Endothelial cell of umbilical vein (primary cell): ENCODE data around the gene NCLN. TPM values are rescaled to one million over a fixed set of nuclear protein-coding genes. Genes with fewer than 3 reads are reported as not detected.

Experiments
- BruUV-seq: library from RNA; stranded (reverse); fragments of 400-500 nt; replicated peaks from 2 replicates; lab custom pipeline; 2021; lab: Mats Ljungman, UMichigan
- CTCF ChIA-PET: fragments of 300-600, 350-600 bp; sonication (Branson Sonifier 250); formaldehyde crosslinking; loops from one replicate; lab custom pipeline; 2021; ENCODE audit warnings: antibody characterized with exemption, inconsistent platforms; lab: Charles Lee
- POLR2A ChIA-PET: fragments of 300-600, 350-600 bp; sonication (Branson Sonifier 250); formaldehyde crosslinking; loops from one replicate; lab custom pipeline; 2021; ENCODE audit warnings: antibody characterized with exemption, inconsistent platforms; lab: Charles Lee
- DNase-seq: peaks from one replicate; pipeline ENCODE4 v3.0.0-alpha.2; 2011; ENCODE audit warnings: low read depth, low spot score
- FAIRE-seq: peaks from 2 replicates; lab custom pipeline; 2011; peaks lifted over from hg19 to GRCh38; lab: Jason Lieb, UNC
- H2AFZ ChIP-seq: 2 replicates; pipeline ENCODE4 v1.6.0; 2012; ENCODE audit warnings: low read depth, low read length, control low read depth, inconsistent platforms
- H3K27ac ChIP-seq: 2 replicates; pipeline ENCODE4 v1.5.1; 2011; ENCODE audit warnings: low read depth, mild to moderate bottlenecking, control low read depth, low read length, moderate library complexity; ENCODE audit not compliant: insufficient read depth
- H3K27me3 ChIP-seq, 2 experiments: 2 replicates each; pipeline versions ENCODE4 v1.6.0 to v1.6.1; 2011; ENCODE audit warnings: low read length in 2 of 2, mixed read lengths in 1 of 2; ENCODE audit not compliant: control insufficient read depth in 2 of 2, insufficient read depth in 2 of 2
- H3K36me3 ChIP-seq, 2 experiments: 2 replicates in 1 of 2; 3 replicates in 1 of 2; pipeline ENCODE4 v1.5.1; 2011; ENCODE audit warnings: low read length in 2 of 2, mild to moderate bottlenecking in 1 of 2, moderate library complexity in 1 of 2; ENCODE audit not compliant: control insufficient read depth in 2 of 2, insufficient read depth in 2 of 2; ENCODE audit errors: extremely low read depth in 1 of 2
- H3K4me1 ChIP-seq: 3 replicates; pipeline ENCODE4 v1.5.1; 2011; ENCODE audit warnings: mild to moderate bottlenecking, low read length; ENCODE audit not compliant: control insufficient read depth, insufficient read depth; ENCODE audit errors: extremely low read depth
- H3K4me2 ChIP-seq: 2 replicates; pipeline ENCODE4 v1.6.1; 2011; ENCODE audit warnings: low read length, control low read depth, mixed read lengths; ENCODE audit not compliant: insufficient read depth
- H3K4me3 ChIP-seq, 3 experiments: fragments of 200-600 bp in 1 of 3; sonication (generic), shearing (Covaris generic) in 1 of 3; replicated peaks in 1 of 3; 2 replicates each; pipeline ENCODE4 v1.5.1; 2011 to 2016; ENCODE audit warnings: control low read depth in 3 of 3, low read length in 3 of 3, mild to moderate bottlenecking in 2 of 3, inconsistent platforms in 1 of 3, low read depth in 1 of 3, moderate library complexity in 1 of 3; ENCODE audit not compliant: insufficient read depth in 1 of 3
- H3K79me2 ChIP-seq: 2 replicates; pipeline ENCODE4 v1.6.0; 2012; ENCODE audit warnings: low read length, inconsistent platforms; ENCODE audit not compliant: control insufficient read depth, insufficient read depth
- H3K9ac ChIP-seq: replicated peaks from 2 replicates; pipeline ENCODE3; 2011; ENCODE audit warnings: low read length, control low read depth; ENCODE audit not compliant: insufficient read depth; ENCODE audit errors: extremely low read depth
- H3K9me1 ChIP-seq: replicated peaks from 3 replicates; pipeline ENCODE4 v1.6.0; 2011; ENCODE audit warnings: mild to moderate bottlenecking, low read length; ENCODE audit not compliant: control insufficient read depth, insufficient read depth; ENCODE audit errors: extremely low read depth
- H3K9me3 ChIP-seq: replicated peaks from 2 replicates; pipeline ENCODE4 v1.5.1; 2012; ENCODE audit warnings: low read length, inconsistent platforms; ENCODE audit not compliant: control insufficient read depth, insufficient read depth
- H4K20me1 ChIP-seq: replicated peaks from 2 replicates; pipeline ENCODE3; 2011; ENCODE audit warnings: mild to moderate bottlenecking, low read length; ENCODE audit not compliant: control insufficient read depth, insufficient read depth; ENCODE audit errors: extremely low read depth
- CTCF ChIP-seq, 2 donors: IDR thresholded peaks; 1 replicate in 1 of 2; 2 replicates in 1 of 2; pipeline ENCODE4 v1.5.1; 2011; ENCODE audit warnings: low read length in 2 of 2, mild to moderate bottlenecking in 2 of 2, moderate library complexity in 2 of 2, control low read depth in 1 of 2, inconsistent platforms in 1 of 2, low read depth in 1 of 2; ENCODE audit not compliant: insufficient read depth in 1 of 2; ENCODE audit errors: extremely low read depth in 1 of 2
- EZH2 ChIP-seq: IDR thresholded peaks from 2 replicates; pipeline ENCODE4 v1.6.1; 2012; ENCODE audit warnings: borderline replicate concordance, low read depth, mild to moderate bottlenecking, moderate library complexity, low read length, inconsistent platforms; ENCODE audit not compliant: severe bottlenecking
- FOS ChIP-seq: IDR thresholded peaks from 2 replicates; pipeline ENCODE4 v1.6.1; 2011; ENCODE audit warnings: mild to moderate bottlenecking, low read length, moderate library complexity, borderline replicate concordance; ENCODE audit not compliant: insufficient read depth
- GATA2 ChIP-seq: IDR thresholded peaks from 2 replicates; pipeline ENCODE4 v1.7.0; 2011; ENCODE audit warnings: low read depth, mild to moderate bottlenecking, moderate library complexity, mixed read lengths, low read length; ENCODE audit not compliant: insufficient read length, insufficient read depth
- JUN ChIP-seq: IDR thresholded peaks from 2 replicates; pipeline ENCODE4 v1.6.1; 2011; ENCODE audit warnings: borderline replicate concordance, low read depth; ENCODE audit not compliant: insufficient read length, insufficient read depth
- MAX ChIP-seq: IDR thresholded peaks from 2 replicates; pipeline ENCODE4 v1.6.1; 2011; ENCODE audit not compliant: insufficient read depth, insufficient read length
- MYC ChIP-seq: IDR thresholded peaks from one replicate; pipeline ENCODE4 v1.6.1; 2011; ENCODE audit warnings: mild to moderate bottlenecking, low read depth, low read length
- POLR2A ChIP-seq: IDR thresholded peaks from 2 replicates; pipeline ENCODE4 v1.6.1; 2012; ENCODE audit warnings: low read depth, mild to moderate bottlenecking, control low read depth, low read length
- POLR2AphosphoS5 ChIP-seq: IDR thresholded peaks from 2 replicates; pipeline ENCODE4 v1.6.1; 2012; ENCODE audit warnings: low read depth, mild to moderate bottlenecking, control low read depth, low read length, moderate library complexity; ENCODE audit not compliant: insufficient read depth
- dilution Hi-C: fragments of 300-500 bp; cut with MboI; formaldehyde crosslinking; loops from one replicate; pipeline ENCODE4 v1.15.0; 2019; ENCODE audit warnings: low sequenced_read_pairs; ENCODE audit not compliant: extremely low pct_ligation_motif_present
- intact Hi-C: fragments of 100-400 bp; cut with micrococcal nuclease; formaldehyde crosslinking; loops from one replicate; pipeline ENCODE4 v1.10.0; 2022
- polyA plus RNA-seq, 4 experiments: library from polyadenylated mRNA; depleted of rRNA in 3 of 4; stranded (reverse) in 3 of 4; unstranded in 1 of 4; fragments of >200 nt; gene quantifications; 2 replicates each; pipeline versions ENCODE4 v1.2.1 to v1.2.3, GENCODE V29; 2011 to 2012; ENCODE audit warnings: missing spikeins in 1 of 4
- total RNA-seq: library from RNA; stranded (reverse); gene quantifications from 2 replicates; pipeline ENCODE4 v1.2.3, GENCODE V29; 2021

Gene NCLN
- total and polyA plus RNA-seq, 2 donors (not counting 3 experiments of a cell fraction or from before 2014, with no cell fraction given): 97.2 to 102 TPM

- intact Hi-C loops (no loop called here), dilution Hi-C loops (no loop called here)
- Histone ChIP-seq H3K9me3 (no peaks in the 10 kb centered on the region), H3K36me3 (peaks cover 0 to 33% of the 10 kb centered on the region in 2 experiments), H2AFZ (no peak overlapping the region), H3K4me1 (no peaks in the 10 kb centered on the region), H3K27ac (no peak overlapping the region), H3K4me2 (no peak overlapping the region), H3K79me2 (no peaks in the 10 kb centered on the region), H3K27me3 (no peaks in the 10 kb centered on the region), H3K9ac (no peak overlapping the region), H4K20me1 (no peaks in the 10 kb centered on the region), H3K4me3 (no peak overlapping the region), H3K9me1 (no peaks in the 10 kb centered on the region)
- ChIA-PET POLR2A (no interaction called here), CTCF (no interaction called here)
- TF ChIP-seq MAX: no peak
- no peak for TF ChIP-seq JUN
- no peak for TF ChIP-seq CTCF (IDR thresholded peaks at IDR 0.05; ENCODE audit: extremely low read depth in 1 of 2, insufficient read depth in 1 of 2, low read depth in 1 of 2, low read length in 2 of 2)
- TF ChIP-seq POLR2A: no peak
- TF ChIP-seq POLR2AphosphoS5: no peak
- TF ChIP-seq GATA2: no peak
- TF ChIP-seq FOS: no peak
- TF ChIP-seq EZH2: no peak
- no peak for TF ChIP-seq MYC
- no peak for FAIRE-seq
- DNase-seq: no peak
- no TSS peak for BruUV-seq
Measured at GRCh38 chr19:3204646-3205275, 19.0 kb downstream of the NCLN start.
